ENCODE measurements around the gene BICD1.

DNA sequence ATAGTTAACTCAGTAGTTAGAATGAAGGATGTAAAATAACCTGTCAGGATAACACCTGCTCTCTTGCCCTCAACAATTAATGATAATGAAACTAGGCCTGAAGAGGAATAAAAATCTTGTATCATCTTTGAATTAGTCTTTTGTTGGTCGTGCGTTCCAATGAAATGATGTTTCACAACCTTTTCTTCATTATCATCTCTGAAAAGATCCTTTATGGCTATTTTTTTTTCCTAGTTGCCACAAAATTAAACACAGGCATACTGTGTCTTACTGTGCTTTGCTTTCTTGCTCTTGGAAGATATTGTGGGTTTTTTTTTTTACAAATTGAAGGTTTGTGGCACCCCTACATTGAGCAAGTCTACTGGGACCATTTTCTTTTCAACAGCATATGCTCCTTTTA is 128.6 kb downstream of the BICD1 start:
- TF ChIP-seq, protein P1, sequence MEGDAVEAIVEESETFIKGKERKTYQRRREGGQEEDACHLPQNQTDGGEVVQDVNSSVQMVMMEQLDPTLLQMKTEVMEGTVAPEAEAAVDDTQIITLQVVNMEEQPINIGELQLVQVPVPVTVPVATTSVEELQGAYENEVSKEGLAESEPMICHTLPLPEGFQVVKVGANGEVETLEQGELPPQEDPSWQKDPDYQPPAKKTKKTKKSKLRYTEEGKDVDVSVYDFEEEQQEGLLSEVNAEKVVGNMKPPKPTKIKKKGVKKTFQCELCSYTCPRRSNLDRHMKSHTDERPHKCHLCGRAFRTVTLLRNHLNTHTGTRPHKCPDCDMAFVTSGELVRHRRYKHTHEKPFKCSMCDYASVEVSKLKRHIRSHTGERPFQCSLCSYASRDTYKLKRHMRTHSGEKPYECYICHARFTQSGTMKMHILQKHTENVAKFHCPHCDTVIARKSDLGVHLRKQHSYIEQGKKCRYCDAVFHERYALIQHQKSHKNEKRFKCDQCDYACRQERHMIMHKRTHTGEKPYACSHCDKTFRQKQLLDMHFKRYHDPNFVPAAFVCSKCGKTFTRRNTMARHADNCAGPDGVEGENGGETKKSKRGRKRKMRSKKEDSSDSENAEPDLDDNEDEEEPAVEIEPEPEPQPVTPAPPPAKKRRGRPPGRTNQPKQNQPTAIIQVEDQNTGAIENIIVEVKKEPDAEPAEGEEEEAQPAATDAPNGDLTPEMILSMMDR (IDR thresholded peaks at IDR 0.05 in 8 of 11, conservative IDR thresholded peaks at IDR 0.05 in 3 of 11), result no peak
- no peak for TF ChIP-seq POLR2A (IDR thresholded peaks at IDR 0.05)

All from spleen (tissue), 7 donors.